Urinary bladder (tissue), 4 donors: ENCODE data around the gene TFAP2A. TPM values are rescaled to one million over a fixed set of nuclear protein-coding genes. Genes with fewer than 3 reads are reported as not detected.

Experiments
- DNase-seq: peaks from one replicate; pipeline ENCODE4 v3.0.0-alpha.2; 2015; ENCODE audit errors: extremely low spot score
- H3K27ac ChIP-seq: one replicate; pipeline ENCODE4 v1.5.1; 2013; ENCODE audit warnings: low read depth, mild to moderate bottlenecking, moderate library complexity
- H3K36me3 ChIP-seq: one replicate; pipeline ENCODE4 v1.6.1; 2013; ENCODE audit warnings: mild to moderate bottlenecking, moderate library complexity; ENCODE audit not compliant: insufficient read depth
- H3K4me1 ChIP-seq: one replicate; pipeline ENCODE4 v1.6.1; 2013; ENCODE audit warnings: mild to moderate bottlenecking, moderate library complexity; ENCODE audit not compliant: insufficient read depth
- H3K4me3 ChIP-seq: one replicate; pipeline ENCODE4 v1.5.1; 2013; ENCODE audit warnings: low read depth, low read length
- WGBS: extraction: QIAGEN DNeasy Blood & Tissue Kit; methylation state at CpG from one replicate; pipeline ENCODE4 v1.1.7; 2013; 5-methylcytosine and 5-hydroxymethylcytosine counted together
- polyA plus RNA-seq: library from polyadenylated mRNA; stranded (reverse); fragments of 200-250 nt; gene quantifications from one replicate; pipeline ENCODE4 v1.2.3, GENCODE V29; 2013
- total RNA-seq: library from RNA; depleted of rRNA; stranded (reverse); fragments of >200 nt; gene quantifications from one replicate; pipeline ENCODE4 v1.2.3, GENCODE V29; 2014
- donor health status: healthy with polysubstance abuse.
- donor health status: healthy.

The TFAP2A gene
- total RNA-seq (1.6 TPM), polyA plus RNA-seq (1.1 TPM)

GRCh38 chr6:10414756-10415616, at the start of gene TFAP2A:
TFAP2A (minus strand) TSS chr6:10415074; CDS start chr6:10414991, 83 bp downstream.
- DNase-seq = no peak
- peaks cover 6% of the 10 kb centered on the region for H3K4me1 ChIP-seq
- H3K4me3 ChIP-seq = no peak within 1 kb of the TSS
- no peaks in the 10 kb centered on the region for H3K36me3 ChIP-seq
- WGBS = 3% methylated on average over 58 of the region's 58 CpGs
- no peak within 1 kb of the TSS for H3K27ac ChIP-seq

GRCh38 chr6:10463491-10464481, 48.9 kb upstream of the TFAP2A start:
- H3K27ac ChIP-seq = no peak overlapping the region
- H3K4me1 ChIP-seq = no peaks in the 10 kb centered on the region
- H3K36me3 ChIP-seq = no peaks in the 10 kb centered on the region
- H3K4me3 ChIP-seq = no peak overlapping the region
- DNase-seq = no peak
- WGBS = 66% methylated on average over 16 of the region's 16 CpGs

GRCh38 chr6:10463040-10463439, 48.2 kb upstream of the TFAP2A start:
- WGBS = 86% methylated on average over 12 of the region's 12 CpGs
- no peak overlapping the region for H3K27ac ChIP-seq
- no peak for DNase-seq
- no peak overlapping the region for H3K4me3 ChIP-seq
- H3K36me3 ChIP-seq = no peaks in the 10 kb centered on the region
- H3K4me1 ChIP-seq = no peaks in the 10 kb centered on the region

GRCh38 chr6:10461850-10462249, 47.0 kb upstream of the TFAP2A start:
- no peak overlapping the region for H3K4me3 ChIP-seq
- DNase-seq = no peak
- H3K27ac ChIP-seq = no peak overlapping the region
- 62% methylated on average over 1 of the region's 1 CpG for WGBS
- no peaks in the 10 kb centered on the region for H3K36me3 ChIP-seq
- H3K4me1 ChIP-seq = no peaks in the 10 kb centered on the region

GRCh38 chr6:10460096-10460495, 45.2 kb upstream of the TFAP2A start:
- H3K27ac ChIP-seq = no peak overlapping the region
- no peaks in the 10 kb centered on the region for H3K36me3 ChIP-seq
- H3K4me3 ChIP-seq = no peak overlapping the region
- H3K4me1 ChIP-seq = no peaks in the 10 kb centered on the region
- DNase-seq = no peak
- WGBS = 74% methylated on average over 5 of the region's 5 CpGs

DNA sequence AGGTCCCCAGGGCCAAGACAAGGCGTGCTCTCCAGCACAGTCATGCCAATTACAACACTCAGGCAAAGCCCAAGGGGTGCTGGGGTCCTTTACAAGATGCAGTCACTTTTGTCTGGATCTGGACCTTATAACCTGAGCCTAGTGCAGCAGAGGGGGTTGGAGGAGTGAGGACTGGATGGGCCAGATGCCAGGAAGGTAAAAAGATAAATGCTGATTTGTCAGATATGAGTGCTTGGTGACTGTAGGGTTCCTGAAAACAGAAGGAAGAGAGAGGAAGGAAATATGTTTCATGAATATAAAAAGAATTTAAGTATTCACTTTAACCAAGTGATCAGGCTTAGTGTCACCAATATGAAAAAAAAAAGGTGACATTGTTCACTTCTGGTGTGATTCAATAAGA, 43.4 kb upstream of the TFAP2A start:
- H3K36me3 ChIP-seq = no peaks in the 10 kb centered on the region
- 70% methylated on average over 1 of the region's 1 CpG for WGBS
- H3K4me1 ChIP-seq = no peaks in the 10 kb centered on the region
- no peak for DNase-seq
- no peak overlapping the region for H3K27ac ChIP-seq
- H3K4me3 ChIP-seq = no peak overlapping the region

GRCh38 chr6:10453596-10453995, 38.7 kb upstream of the TFAP2A start:
- no peak for DNase-seq
- H3K36me3 ChIP-seq = no peaks in the 10 kb centered on the region
- no peaks in the 10 kb centered on the region for H3K4me1 ChIP-seq
- no peak overlapping the region for H3K27ac ChIP-seq
- no peak overlapping the region for H3K4me3 ChIP-seq

DNA sequence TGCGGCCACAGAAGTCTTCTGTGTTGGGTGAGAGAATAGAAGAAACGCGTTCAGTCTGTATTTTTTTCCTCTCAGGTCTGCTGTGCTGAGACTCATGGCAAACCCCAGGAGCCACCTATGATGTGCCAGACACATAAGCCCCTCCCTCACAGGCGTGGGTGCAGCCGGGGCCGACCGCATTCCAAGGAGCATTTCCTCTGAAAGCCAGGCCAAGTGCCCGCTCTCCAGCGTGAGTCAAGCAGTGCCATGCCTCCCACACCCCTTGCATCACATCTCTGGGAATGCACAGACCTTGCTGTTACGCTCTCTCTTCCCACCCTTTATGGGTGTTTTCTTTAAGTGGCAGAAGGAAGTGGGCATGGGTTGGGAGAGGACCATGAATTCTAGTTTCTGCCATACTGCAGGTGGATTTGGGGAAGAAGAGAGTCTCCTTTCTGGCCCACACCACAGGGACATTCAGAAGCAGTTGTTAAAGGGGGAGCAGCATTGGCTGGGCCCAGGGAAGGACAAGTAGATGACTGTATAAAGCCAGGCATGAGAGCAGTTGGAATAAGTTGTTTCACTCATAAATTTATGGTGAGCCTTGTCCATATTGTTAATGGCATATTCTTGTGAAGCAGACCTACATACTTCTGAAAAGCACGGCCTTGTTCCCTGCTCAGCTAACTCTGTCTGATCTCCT, 37.1 kb upstream of the TFAP2A start:
- DNase-seq = no peak
- WGBS = 49% methylated on average over 11 of the region's 11 CpGs
- H3K27ac ChIP-seq = no peak overlapping the region
- no peaks in the 10 kb centered on the region for H3K4me1 ChIP-seq
- no peak overlapping the region for H3K4me3 ChIP-seq
- H3K36me3 ChIP-seq = no peaks in the 10 kb centered on the region

- Histone ChIP-seq H3K36me3 (no peaks in the 10 kb centered on the region), H3K27ac (no peak overlapping the region), H3K4me3 (no peak overlapping the region), H3K4me1 (no peaks in the 10 kb centered on the region)
- DNase-seq = no peak
- 57% methylated on average over 6 of the region's 6 CpGs for WGBS
Measured at GRCh38 chr6:10451394-10451793, 36.5 kb upstream of the TFAP2A start.

- WGBS = 63% methylated on average over 5 of the region's 5 CpGs
- no peak overlapping the region for H3K27ac ChIP-seq
- no peak overlapping the region for H3K4me3 ChIP-seq
- H3K4me1 ChIP-seq = no peaks in the 10 kb centered on the region
- DNase-seq = no peak
- H3K36me3 ChIP-seq = no peaks in the 10 kb centered on the region
Measured at GRCh38 chr6:10449751-10450150, 34.9 kb upstream of the TFAP2A start.

DNA sequence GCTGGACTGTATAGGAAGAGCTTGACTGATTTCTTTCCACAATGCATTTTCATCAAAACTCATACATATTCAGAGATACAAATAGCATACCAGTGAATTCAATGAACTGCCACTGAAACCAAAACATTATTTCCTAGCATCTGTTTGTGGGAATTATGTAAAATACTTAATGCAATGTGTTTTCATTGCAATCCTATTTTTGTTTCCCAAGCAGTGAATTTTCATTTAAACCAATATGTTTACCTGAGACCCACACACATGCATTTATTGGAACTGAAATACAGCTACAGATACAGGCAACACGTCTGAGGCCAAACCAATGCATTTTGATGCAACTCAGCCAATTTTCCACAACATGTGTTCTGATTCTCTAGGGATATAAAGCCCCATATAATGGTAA, 33.2 kb upstream of the TFAP2A start:
- H3K36me3 ChIP-seq = no peaks in the 10 kb centered on the region
- no peak overlapping the region for H3K27ac ChIP-seq
- H3K4me3 ChIP-seq = no peak overlapping the region
- DNase-seq = no peak
- WGBS = 43% methylated on average over 1 of the region's 1 CpG
- no peaks in the 10 kb centered on the region for H3K4me1 ChIP-seq

DNA sequence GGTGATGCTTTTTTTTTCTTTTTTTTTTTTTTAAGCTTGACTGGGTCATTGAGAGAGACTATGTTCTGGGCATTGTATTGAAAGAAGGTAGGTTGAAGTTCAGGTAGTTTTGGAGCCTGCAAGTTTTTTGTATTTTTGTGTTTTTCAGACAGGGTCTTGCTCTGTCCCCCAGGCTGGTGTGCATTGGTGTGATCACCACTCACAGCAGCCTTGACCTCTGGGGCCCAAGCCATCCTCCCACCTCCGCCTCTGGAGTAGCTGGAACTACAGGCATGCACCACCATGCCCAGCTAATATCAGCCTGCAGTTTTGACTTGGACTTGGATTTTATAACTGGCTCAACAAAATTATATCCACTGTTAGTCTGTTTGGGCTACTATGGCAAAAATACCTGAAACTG, 31.7 kb upstream of the TFAP2A start:
- H3K4me3 ChIP-seq = no peak overlapping the region
- H3K36me3 ChIP-seq = peaks cover 1% of the 10 kb centered on the region
- WGBS = 76% methylated on average over 1 of the region's 1 CpG
- no peak overlapping the region for H3K27ac ChIP-seq
- no peak for DNase-seq
- H3K4me1 ChIP-seq = no peaks in the 10 kb centered on the region

DNA sequence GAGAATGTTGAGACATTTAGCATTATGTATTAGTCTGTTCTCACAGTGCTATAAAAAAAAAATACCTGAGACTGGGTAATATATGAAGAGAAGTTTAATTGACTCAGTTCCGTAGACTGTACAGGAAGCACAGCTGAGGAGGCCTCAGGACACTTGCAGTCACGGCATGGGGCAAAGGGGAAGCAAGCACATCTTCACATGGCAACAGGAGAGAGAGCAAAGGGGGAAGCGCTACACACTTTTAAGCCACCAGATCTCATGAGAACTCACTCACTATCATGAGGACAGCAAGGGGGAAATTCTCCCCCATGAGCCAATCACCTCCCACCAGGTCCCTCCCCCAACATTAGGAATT, 26.8 kb upstream of the TFAP2A start:
- Histone ChIP-seq H3K27ac (no peak overlapping the region), H3K36me3 (peaks cover 1% of the 10 kb centered on the region), H3K4me1 (no peaks in the 10 kb centered on the region), H3K4me3 (no peak overlapping the region)
- no peak for DNase-seq
- WGBS = 82% methylated on average over 3 of the region's 3 CpGs
